OCI-LY7 (cell line): Measurements from ENCODE around the gene NF2.

Experiments
- EZH2phosphoT487 ChIP-seq: fragments of 200-600 bp; sonication (generic); IDR thresholded peaks from 2 replicates; pipeline ENCODE4 v1.6.1; 2018; ENCODE audit warnings: low read depth, borderline replicate concordance, mild to moderate bottlenecking, mixed run types, antibody characterized with exemption, low read length, moderate library complexity, mixed read lengths
- TF ChIP-seq, protein P1 (sequence below): fragments of 200-600 bp; sonication (generic); conservative IDR thresholded peaks from 2 replicates; pipeline ENCODE4 v1.5.1; 2014; ENCODE audit warnings: mild to moderate bottlenecking, antibody characterized with exemption, low read length, moderate library complexity, mixed read lengths

DNA sequence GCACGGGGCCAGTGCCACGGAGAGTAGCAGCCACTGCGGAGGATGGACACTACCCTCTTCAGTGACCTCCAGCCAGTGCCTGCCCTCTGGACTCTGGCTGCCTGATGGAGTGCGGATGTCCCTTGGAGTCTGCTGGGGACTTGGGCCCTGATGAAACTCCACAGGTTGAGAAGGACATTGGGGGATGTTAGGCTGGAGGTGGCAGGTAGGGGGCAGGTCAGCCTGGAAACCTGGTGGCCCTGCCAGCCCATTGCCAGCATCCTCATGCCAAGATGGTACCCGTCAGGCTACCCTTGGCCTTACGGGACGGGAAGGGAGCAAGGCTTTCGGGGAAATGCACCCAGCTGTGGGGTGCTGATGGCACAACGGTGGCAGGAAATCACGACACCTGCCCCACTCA, 120.3 kb downstream of the NF2 start:
- TF ChIP-seq, protein P1, sequence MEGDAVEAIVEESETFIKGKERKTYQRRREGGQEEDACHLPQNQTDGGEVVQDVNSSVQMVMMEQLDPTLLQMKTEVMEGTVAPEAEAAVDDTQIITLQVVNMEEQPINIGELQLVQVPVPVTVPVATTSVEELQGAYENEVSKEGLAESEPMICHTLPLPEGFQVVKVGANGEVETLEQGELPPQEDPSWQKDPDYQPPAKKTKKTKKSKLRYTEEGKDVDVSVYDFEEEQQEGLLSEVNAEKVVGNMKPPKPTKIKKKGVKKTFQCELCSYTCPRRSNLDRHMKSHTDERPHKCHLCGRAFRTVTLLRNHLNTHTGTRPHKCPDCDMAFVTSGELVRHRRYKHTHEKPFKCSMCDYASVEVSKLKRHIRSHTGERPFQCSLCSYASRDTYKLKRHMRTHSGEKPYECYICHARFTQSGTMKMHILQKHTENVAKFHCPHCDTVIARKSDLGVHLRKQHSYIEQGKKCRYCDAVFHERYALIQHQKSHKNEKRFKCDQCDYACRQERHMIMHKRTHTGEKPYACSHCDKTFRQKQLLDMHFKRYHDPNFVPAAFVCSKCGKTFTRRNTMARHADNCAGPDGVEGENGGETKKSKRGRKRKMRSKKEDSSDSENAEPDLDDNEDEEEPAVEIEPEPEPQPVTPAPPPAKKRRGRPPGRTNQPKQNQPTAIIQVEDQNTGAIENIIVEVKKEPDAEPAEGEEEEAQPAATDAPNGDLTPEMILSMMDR = no peak
- TF ChIP-seq EZH2phosphoT487 = no peak
